Stimulated activated CD4-positive, alpha-beta T cell treated with anti-CD3 and anti-CD28 coated beads, Interleukin-4, amount 100 ng/mL, for 24 hours (primary cell): ENCODE results near the gene TGIF1.

Experiments
- DNase-seq: peaks from one replicate; pipeline ENCODE4 v3.0.0-alpha.2; 2020

Gene TGIF1

GRCh38 chr18:3489462-3489861 is 39.5 kb downstream of the TGIF1 start:
- no peak for DNase-seq

- DNase-seq: no peak
Observed at GRCh38 chr18:3491981-3492555, 42.1 kb downstream of the TGIF1 start.

- DNase-seq: no peak
Observed at GRCh38 chr18:3492721-3493120, 42.7 kb downstream of the TGIF1 start.

GRCh38 chr18:3493501-3494244 is 43.7 kb downstream of the TGIF1 start:
- no peak for DNase-seq

GRCh38 chr18:3494245-3494526 is 44.2 kb downstream of the TGIF1 start:
- DNase-seq: no peak

- DNase-seq: no peak
Observed at GRCh38 chr18:3494569-3494968, 44.6 kb downstream of the TGIF1 start.

- no peak for DNase-seq
Observed at GRCh38 chr18:3495691-3496430, 45.9 kb downstream of the TGIF1 start.

- no peak for DNase-seq
Observed at GRCh38 chr18:3498698-3499471, 48.9 kb downstream of the TGIF1 start.

GRCh38 chr18:3499501-3499900 is 49.5 kb downstream of the TGIF1 start:
- no peak for DNase-seq

- DNase-seq: no peak
Observed at GRCh38 chr18:3500016-3500415, 50.0 kb downstream of the TGIF1 start.

GRCh38 chr18:3502650-3503049 is 52.7 kb downstream of the TGIF1 start:
- no peak for DNase-seq

- no peak for DNase-seq
Observed at GRCh38 chr18:3504637-3505036, 54.7 kb downstream of the TGIF1 start.

GRCh38 chr18:3508576-3509549 is 58.9 kb downstream of the TGIF1 start:
- DNase-seq: no peak
